Measurements from ENCODE around the gene PKN1. TPM values are rescaled to one million over a fixed set of nuclear protein-coding genes. Genes with fewer than 3 reads are reported as not detected.

Gene PKN1
- total and polyA plus RNA-seq, 2 donors (not counting 1 experiment from before 2014, with no cell fraction given): 114 to 171 TPM

- CTCF ChIA-PET: interaction anchor here (3.2 to 8.9 kb wide), 4 partner anchors 27 to 272 kb away, joined by 14 to 213 read pairs (median 39); partner anchors contain the start of genes ADGRE5 and ASF1B
- peaks cover 48% of the 10 kb centered on the region for H3K4me1 Mint-ChIP-seq
- ATAC-seq (ENCODE audit: low read depth): peak; percentile 15
- Histone ChIP-seq H3K36me3 (replicated peaks in 1 of 2; ENCODE audit: control extremely low read depth in 1 of 2, control insufficient read depth in 1 of 2, extremely low read depth in 1 of 2, insufficient read depth in 2 of 2, low read length in 1 of 2) (peaks cover 0 to 89% of the 10 kb centered on the region in 2 experiments), H3K79me2 (ENCODE audit: control insufficient read depth, insufficient read depth, low read length) (peaks cover 31% of the 10 kb centered on the region), H4K20me1 (ENCODE audit: control insufficient read depth, insufficient read depth, low read length, poor library complexity, severe bottlenecking) (peaks cover 74% of the 10 kb centered on the region), H3K4me3 (ENCODE audit: control extremely low read depth in 1 of 5, extremely low read depth in 1 of 5, insufficient read depth in 1 of 5, low read depth in 2 of 5, low read length in 4 of 5) (no peak overlapping the region), H3K27me3 (replicated peaks in 1 of 4; ENCODE audit: control extremely low read depth in 1 of 4, control insufficient read depth in 3 of 4, insufficient read depth in 4 of 4, low read length in 3 of 4) (no peaks in the 10 kb centered on the region), H3K9ac (ENCODE audit: low read length) (no peak overlapping the region), H3K4me1 (ENCODE audit: control insufficient read depth in 2 of 2, insufficient read depth in 2 of 2, low read length in 2 of 2) (peaks cover 8 to 37% of the 10 kb centered on the region in 2 donors), H3K27ac (ENCODE audit: low read length in 2 of 2) (no peak overlapping the region), H3K4me2 (replicated peaks; ENCODE audit: low read depth, low read length, poor library complexity, severe bottlenecking) (no peak overlapping the region), H3K9me3 (ENCODE audit: control extremely low read depth in 1 of 3, control insufficient read depth in 2 of 3, insufficient read depth in 1 of 3, low read length in 2 of 3) (peaks cover 0 to 5% (median 0%) of the 10 kb centered on the region in 3 donors), H2AFZ (ENCODE audit: insufficient read depth, low read depth, low read length, poor library complexity, severe bottlenecking) (no peak overlapping the region)
- no peaks in the 10 kb centered on the region for H3K9me3 Mint-ChIP-seq (ENCODE audit: insufficient read depth)
- H3K27me3 Mint-ChIP-seq: no peaks in the 10 kb centered on the region
- no peak for TF ChIP-seq EZH2 (IDR thresholded peaks at IDR 0.05; ENCODE audit: borderline replicate concordance, insufficient read depth, low read depth, low read length, poor library complexity, severe bottlenecking)
- TF ChIP-seq, protein P1, sequence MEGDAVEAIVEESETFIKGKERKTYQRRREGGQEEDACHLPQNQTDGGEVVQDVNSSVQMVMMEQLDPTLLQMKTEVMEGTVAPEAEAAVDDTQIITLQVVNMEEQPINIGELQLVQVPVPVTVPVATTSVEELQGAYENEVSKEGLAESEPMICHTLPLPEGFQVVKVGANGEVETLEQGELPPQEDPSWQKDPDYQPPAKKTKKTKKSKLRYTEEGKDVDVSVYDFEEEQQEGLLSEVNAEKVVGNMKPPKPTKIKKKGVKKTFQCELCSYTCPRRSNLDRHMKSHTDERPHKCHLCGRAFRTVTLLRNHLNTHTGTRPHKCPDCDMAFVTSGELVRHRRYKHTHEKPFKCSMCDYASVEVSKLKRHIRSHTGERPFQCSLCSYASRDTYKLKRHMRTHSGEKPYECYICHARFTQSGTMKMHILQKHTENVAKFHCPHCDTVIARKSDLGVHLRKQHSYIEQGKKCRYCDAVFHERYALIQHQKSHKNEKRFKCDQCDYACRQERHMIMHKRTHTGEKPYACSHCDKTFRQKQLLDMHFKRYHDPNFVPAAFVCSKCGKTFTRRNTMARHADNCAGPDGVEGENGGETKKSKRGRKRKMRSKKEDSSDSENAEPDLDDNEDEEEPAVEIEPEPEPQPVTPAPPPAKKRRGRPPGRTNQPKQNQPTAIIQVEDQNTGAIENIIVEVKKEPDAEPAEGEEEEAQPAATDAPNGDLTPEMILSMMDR (IDR thresholded peaks at IDR 0.05): no peak
- DNase-seq: peak; percentile 56
- peak overlapping the region; percentile 75 for H3K27ac Mint-ChIP-seq
- POLR2A ChIA-PET: interaction anchor here (0.8 to 1.5 kb wide), 2 partner anchors 27 to 272 kb away, joined by 3 to 4 read pairs; partner anchors contain the start of genes ADGRE5 and ASF1B
- H3K4me3 Mint-ChIP-seq: no peak overlapping the region
- intact Hi-C loops (cut with micrococcal nuclease): no loop called here
- WGBS (ENCODE audit: insufficient coverage): 82% methylated on average over 13 of the region's 20 CpGs
Observed at GRCh38 chr19:14408491-14409145, 24.5 kb upstream of the PKN1 start.

Data from B cell (primary cell).